Inflammatory macrophage treated with lipopolysaccharide for 1 hour (primary cell): ENCODE measurements around the gene DCAF12.

Experiments
- DNase-seq, 2 donors: peaks; one replicate each; pipeline ENCODE4 v3.0.0-alpha.2; 2020 to 2022

DCAF12 gene

GRCh38 chr9:34124926-34125325 lies 1.6 kb downstream of the DCAF12 start:
- peak; percentile 40 to 49 for DNase-seq

DNA sequence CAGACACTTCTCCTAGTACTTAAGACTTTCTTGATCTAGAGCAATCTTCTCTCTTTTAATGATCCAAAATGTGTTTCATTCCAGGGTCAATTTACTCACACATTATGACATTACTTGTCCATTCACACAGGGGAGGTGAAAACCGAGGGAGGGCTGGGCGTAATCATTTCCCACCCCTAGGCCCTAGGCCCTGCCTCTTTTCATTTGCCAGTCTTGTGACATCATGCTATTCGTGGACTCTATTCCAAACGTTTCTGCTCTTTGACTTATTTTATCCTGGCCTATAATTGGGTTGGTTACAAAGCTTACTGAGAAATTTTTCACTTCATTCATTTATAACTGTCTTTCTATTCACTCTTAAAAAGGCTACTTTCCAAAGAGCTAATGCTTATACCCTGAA lies 2.4 kb downstream of the DCAF12 start:
- DNase-seq: peak in 1 of 2 donors; percentile 18

GRCh38 chr9:34123682-34124081 lies 2.8 kb downstream of the DCAF12 start:
- DNase-seq: peak; percentile 91 to 94

DNA sequence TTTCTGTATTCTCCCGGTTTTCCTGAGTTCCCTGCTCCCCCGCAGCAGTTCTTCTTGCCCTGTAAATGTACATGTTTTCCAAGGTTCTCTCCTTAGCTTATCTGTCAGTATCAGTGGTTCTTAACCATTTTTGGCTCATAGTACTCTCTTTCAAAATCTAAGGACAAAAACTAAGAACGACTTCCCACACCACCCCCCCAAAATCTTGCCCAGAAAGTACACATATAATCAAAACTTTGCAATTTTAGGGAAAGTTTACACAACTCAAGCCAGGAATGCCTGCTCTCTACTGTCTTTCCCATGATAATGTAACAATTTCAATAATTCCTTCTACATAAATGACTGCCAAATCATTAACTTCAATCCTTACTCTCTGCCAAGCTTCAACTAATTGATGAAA lies 4.5 kb downstream of the DCAF12 start:
- DNase-seq: no peak

- no peak for DNase-seq
Measured at GRCh38 chr9:34119713-34120112, 6.8 kb downstream of the DCAF12 start.

DNA sequence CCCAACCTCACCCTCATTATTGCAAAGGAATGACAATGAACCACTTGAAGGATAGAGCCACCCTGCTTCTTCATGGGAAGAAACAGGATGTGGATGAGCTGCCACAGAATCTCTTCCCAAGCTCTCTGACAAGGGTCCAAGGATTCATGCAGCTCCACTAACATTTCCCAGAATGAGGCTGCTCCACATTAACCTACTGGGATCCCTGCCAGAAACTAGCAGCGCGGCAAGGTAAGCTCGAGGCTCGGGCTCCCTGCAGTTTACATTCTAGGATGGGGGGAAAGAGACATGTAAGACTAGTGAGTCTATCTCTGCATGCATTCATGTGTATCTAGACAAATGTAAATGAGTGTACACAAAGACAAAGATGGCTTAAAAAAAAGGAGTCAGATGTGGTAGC lies 12.1 kb downstream of the DCAF12 start:
- DNase-seq: no peak

DNA sequence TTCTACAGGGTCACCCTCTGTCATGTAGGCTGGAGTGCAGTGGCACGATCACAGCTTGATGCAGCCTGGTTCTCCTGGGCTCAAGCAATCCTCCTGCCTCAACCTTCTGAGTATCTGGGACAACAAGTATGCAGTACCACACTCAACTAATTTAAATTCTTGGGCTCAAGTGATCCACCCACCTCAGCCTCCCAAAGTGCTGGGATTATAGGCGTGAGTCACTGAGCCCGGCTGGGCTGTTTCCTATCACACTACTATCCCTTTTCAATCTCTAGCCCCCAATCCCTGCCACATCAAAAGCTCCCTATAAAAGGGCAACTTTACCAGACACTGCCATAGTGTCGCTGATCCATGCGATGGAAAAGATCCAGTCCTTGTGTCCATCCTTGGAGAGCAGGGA lies 20.4 kb downstream of the DCAF12 start:
- DNase-seq: no peak

DNA sequence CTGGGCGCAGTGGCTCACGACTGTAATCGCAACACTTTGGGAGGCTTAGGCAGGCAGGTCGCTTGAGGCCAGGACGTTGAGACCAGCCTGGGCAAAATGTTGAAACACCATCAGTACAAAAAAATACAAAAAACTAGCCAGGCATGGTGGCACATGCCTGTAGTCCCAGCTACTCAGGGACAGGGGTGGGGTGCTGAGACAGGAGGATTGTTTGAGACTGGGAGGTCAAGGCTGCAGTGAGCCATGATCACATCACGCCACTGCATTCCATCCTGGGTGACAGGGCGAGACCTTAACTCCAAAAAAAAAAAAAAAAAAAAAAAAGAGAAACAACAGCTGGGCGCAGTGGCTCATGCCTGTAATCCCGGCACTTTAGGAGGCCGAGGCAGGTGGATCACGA lies 23.7 kb downstream of the DCAF12 start:
- no peak for DNase-seq

DNA sequence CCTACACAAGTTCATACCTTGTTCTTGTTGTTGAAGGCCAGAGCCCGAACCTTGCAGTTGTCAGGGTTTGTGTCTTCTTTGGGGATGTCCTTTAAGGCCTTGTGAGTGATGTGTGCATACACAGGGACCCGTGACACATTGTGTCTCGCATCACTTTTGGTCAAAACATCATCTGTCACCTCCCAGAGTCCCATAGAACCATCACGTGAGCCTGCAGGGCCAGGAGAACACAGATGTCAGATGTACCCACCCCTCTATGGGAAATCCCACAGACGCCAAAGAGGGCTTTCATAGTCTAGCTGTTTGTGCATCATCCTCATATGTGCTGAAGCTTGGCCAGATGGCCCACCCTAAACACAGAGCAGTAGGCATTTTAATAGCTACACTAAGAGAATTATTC lies 28.2 kb downstream of the DCAF12 start:
- DNase-seq: no peak

- DNase-seq: no peak
Measured at GRCh38 chr9:34097865-34098264, 28.6 kb downstream of the DCAF12 start.

DNA sequence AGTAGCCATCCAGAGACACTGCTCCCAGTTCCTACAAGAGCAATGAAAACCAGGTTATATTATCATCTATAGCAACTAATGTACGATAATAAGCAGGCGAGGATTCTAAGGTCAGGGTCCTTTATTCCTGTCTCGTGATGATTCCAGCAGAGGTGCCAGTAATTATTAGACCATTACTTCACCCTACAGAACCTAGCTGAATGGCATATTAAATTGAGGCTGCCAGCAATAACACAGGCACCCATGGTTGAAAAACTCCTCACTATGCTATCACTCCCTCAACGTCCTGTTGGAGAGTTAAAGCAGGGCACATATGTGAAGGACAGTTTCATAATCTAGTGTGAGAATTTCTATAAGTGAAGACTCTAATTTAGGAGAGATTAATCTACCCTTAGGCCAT lies 29.7 kb downstream of the DCAF12 start:
- no peak for DNase-seq

DNA sequence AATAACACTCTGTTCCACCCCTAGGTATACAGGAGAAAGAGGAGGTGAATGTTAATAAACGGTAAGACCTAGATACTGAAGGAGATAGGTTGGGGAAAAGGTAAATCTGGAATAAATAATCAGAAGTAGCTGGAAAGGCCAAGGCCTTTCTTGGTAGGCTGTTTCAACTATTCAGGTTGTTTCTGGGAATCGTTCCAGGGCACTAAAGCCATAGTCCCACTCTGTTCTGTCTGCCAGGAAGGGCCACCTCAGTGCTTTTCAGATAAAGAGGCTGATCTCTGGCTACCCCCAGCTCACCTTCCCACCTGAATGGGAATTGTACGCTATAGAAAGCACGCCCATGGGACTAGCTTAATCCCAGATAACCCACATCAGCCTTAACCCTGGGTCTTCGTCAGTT lies 32.9 kb downstream of the DCAF12 start:
- no peak for DNase-seq

DNA sequence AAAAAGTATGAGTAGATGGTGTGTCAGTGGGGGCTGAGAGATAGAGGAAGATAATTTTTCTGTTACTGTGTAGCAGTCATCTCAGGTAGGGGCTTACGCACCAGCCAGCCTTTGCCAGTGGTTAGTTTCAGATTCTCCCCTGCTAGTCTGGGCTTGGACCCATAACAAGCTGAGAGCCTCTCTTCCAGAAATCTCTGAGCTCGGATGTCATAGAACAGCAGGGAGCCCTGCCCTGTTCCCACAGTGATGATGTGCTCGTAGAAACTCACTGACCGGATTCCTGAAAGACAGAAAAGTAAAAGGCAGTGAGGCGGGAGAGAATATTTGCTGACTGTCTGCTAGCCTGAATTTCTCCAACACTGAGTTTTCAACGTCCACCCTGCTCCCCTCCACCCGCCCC lies 37.2 kb downstream of the DCAF12 start:
- DNase-seq: no peak

- DNase-seq: no peak
Measured at GRCh38 chr9:34087370-34087769, 39.1 kb downstream of the DCAF12 start.

GRCh38 chr9:34086864-34087263 lies 39.6 kb downstream of the DCAF12 start:
- DNase-seq: peak; percentile 51 to 83

DNA sequence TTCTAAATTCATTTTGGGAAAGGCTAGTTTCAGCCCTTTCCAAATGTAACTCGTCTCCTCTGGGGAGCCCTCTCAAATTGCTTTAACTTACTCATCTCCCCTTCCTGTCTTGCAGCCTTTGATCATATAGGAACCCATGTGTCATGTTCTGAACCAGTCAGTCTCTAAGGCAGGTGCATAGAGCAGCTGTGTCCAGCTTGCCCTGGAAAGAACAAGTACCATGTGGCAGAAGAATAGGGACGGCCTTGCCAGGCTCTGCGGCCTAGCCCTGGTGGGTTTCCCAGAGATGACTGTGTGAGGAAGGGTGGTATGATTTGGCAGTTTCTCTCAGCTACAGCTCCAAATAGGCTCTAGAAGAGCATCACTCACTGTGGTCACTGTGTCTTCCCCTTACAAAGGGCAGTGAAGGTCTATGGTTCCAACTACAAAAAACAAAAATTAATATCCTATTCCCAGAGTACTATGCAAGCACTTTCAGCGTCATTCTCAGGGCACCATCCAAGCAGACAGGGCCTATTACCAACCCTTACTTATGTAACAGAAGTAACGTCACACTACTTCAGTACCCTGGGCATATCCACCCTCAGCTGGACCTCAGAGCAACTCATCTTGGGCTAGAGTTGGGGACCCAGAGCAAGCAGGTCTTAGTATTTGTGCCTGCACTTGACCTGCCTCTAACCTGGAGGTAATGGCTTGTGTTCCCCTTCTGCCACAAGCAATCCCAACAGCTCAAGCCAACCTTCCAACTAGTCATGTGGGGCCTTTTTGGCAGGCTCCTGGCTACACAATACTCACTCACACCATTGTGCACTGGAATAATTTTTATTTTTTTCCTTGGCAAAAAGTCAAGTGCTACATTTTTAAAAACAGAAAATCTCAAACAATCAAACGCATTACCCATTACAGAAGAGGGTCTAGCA lies 40.7 kb downstream of the DCAF12 start:
- no peak for DNase-seq

DNA sequence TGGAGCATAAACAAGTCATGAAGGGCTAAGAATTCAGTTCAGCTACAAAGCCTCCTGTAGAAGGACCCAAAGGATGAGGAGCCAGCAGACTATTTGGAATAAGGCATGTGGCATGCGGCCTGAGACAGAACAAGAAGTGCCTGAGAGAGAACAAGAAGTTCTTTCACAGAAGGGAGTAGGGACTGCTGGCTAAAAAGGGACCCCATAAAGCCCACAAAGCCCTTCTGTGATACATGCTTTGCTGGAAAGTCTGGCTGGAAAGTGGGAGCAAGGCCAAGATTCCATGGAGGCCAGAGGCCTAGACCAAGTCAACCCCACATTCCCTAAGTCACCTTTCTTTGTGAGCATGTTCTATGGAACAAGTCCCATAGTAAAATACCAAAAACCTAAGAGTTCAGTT lies 41.9 kb downstream of the DCAF12 start:
- DNase-seq: no peak

- DNase-seq: no peak
Measured at GRCh38 chr9:34079181-34079580, 47.3 kb downstream of the DCAF12 start.

DNA sequence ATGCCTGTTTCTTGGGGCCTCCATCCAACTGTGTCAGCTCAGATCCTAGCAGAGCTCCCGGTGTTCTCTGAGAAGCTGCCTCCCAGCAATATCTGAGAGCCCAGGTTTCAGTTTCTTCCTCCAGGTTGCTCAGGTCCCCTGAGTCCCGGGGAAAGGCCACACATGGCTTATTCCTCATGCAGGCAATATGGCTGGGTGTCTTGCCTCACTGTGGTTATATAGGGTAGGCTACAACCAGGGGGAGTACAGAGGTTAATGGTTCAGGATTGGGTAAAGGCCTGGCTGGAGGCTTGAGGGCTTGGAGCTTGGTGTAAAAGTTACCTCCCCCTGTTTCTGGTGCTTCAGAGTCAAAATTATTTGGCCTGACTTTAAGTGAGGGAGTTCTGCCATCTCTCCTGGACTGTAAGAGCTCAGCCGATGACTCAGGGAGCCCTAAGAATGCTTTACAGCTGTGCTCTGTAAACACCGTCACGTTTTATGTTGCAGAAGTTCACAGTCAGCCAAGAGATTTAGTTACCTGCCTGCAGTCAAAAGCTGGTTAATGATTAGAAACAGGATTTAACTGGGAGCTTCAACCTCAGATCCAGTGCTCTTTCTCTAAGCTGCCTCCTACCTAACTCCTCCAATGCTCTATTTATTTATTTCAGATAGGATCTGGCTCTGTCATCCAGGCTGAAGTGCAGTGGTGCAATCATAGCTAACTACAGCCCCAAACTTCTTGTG lies 53.5 kb downstream of the DCAF12 start:
- DNase-seq: no peak

- DNase-seq: no peak
Measured at GRCh38 chr9:34072410-34072809, 54.1 kb downstream of the DCAF12 start.

DNA sequence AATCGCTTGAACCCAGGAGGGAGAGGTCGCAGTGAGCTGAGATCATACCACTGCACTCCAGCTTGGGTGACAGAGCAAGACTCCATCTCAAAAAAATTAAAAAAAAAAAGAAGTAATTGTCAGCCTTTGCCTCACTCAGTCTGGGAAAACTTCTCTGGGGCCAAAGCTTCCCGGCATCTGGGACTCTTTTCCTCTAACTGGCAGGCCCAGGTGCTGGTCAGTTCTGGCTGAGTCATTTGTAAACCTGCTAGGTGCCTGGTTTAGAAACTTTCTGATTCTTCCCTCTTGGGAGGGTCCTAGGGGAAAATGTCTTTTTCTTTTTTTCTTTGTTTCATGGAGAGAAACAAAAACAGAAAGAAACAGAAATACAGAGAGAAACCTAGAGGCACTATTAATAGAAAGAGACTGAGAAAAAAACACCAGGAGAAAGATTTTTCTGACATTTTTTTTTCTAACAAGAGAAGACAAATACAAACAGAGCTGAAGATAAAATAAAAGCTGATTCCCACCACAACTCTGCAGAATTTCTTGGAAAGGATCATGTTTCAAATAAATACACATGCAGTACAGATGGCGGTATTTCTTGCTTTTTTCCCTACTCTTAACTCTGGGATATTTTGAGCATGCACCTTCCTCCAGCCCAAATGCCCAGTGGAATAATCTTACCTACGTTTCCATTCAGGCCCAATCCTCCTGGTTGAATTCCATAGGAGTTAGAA lies 55.7 kb downstream of the DCAF12 start:
- DNase-seq: no peak

DNA sequence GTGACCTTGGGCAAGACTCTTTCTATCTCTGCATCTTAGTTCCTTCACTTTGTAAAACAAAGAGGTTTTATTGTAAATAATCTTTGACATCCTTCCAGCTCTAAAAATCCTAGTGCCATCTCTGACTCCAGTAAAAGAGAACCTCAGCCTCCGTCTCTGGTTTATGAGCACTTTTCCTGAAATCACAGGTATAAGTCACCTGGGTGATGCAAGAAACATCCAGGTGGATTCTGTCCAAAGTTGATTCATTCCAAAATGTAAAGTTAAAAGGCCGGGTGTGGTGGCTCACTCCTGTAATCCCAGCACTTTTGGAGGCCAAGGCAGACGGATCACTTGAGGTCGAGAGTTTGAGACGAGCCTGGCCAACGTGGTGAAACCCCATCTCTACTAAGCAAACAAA lies 56.7 kb downstream of the DCAF12 start:
- DNase-seq: no peak

DNA sequence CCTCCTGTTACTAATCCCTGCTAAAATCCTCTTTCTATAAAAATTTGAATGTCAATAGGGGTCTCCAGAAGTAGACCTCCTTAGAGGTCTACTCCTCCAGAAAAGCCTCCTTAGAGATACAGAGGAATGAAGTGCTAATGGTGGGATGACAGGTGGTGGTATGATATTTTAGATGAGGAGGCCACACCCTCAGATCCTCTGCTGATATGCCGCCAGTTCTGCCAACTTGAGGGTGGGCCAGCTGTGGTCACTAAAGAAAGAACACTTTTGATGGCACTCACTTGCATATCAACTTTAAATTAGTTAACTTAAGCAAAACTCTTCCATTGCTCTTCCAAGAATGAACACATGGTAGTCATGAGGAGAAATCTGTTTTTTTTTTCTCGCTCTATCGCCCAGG lies 61.0 kb downstream of the DCAF12 start:
- DNase-seq: no peak

DNA sequence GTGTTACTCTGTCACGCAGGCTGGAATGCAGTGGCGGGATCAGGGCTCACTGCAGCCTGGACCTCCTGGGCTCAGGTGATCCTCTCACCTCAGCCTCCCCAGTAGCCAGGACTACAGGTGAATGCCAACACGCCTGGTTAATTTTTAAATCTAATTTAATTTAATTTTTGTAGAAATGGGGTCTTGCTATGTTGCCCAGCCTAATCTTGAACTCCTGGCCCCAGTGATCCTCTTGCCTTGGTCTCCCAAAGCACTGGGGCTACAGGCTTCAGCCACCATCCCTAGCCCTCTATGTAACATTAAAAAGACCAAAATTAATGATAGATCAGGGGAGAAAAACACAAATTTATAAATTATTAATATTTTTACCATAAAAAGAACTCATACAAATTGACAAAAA lies 66.5 kb downstream of the DCAF12 start:
- no peak for DNase-seq
